Stimulated activated CD4-positive, alpha-beta T cell treated with anti-CD3 and anti-CD28 coated beads, Interleukin-12 subunit alpha, Interleukin-12 subunit beta, amount 100 ng/mL, for 48 hours (primary cell): Measurements from ENCODE around the gene CCL19.

Experiments used
- DNase-seq, 3 donors: peaks; one replicate each; pipeline ENCODE4 v3.0.0-alpha.2; 2020; ENCODE audit warnings: low read depth in 2 of 3, low spot score in 1 of 3

CCL19 gene

GRCh38 chr9:34701023-34701768 is 10.1 kb upstream of the CCL19 start:
- DNase-seq = peak; percentile 68 to 75 (median 70)

- no peak for DNase-seq
Observed at GRCh38 chr9:34694811-34695210, 3.7 kb upstream of the CCL19 start.

- no peak for DNase-seq
Observed at GRCh38 chr9:34693560-34693959, 2.5 kb upstream of the CCL19 start.

GRCh38 chr9:34691936-34692315 is 850 bp upstream of the CCL19 start:
- DNase-seq = no peak

GRCh38 chr9:34689512-34689911 is 1.6 kb downstream of the CCL19 start:
- no peak for DNase-seq

- no peak for DNase-seq
Observed at GRCh38 chr9:34689116-34689470, 2.0 kb downstream of the CCL19 start.

- DNase-seq = no peak
Observed at GRCh38 chr9:34688329-34689115, 2.6 kb downstream of the CCL19 start.

- no peak for DNase-seq
Observed at GRCh38 chr9:34687276-34688030, 3.6 kb downstream of the CCL19 start.

GRCh38 chr9:34686732-34687131 is 4.3 kb downstream of the CCL19 start:
- DNase-seq = no peak

GRCh38 chr9:34686231-34686630 is 4.8 kb downstream of the CCL19 start:
- DNase-seq = no peak

- no peak for DNase-seq
Observed at GRCh38 chr9:34685591-34685990, 5.5 kb downstream of the CCL19 start.

GRCh38 chr9:34684816-34685215 is 6.3 kb downstream of the CCL19 start:
- no peak for DNase-seq

GRCh38 chr9:34684145-34684544 is 6.9 kb downstream of the CCL19 start:
- peak in 2 of 3 donors; percentile 17 to 25 for DNase-seq

GRCh38 chr9:34675869-34676268 is 15.2 kb downstream of the CCL19 start:
- no peak for DNase-seq

GRCh38 chr9:34675048-34675714 is 15.9 kb downstream of the CCL19 start:
- peak; percentile 44 to 51 (median 49) for DNase-seq

GRCh38 chr9:34674440-34674839 is 16.6 kb downstream of the CCL19 start:
- DNase-seq = no peak

- DNase-seq = no peak
Observed at GRCh38 chr9:34671307-34671706, 19.8 kb downstream of the CCL19 start.

- no peak for DNase-seq
Observed at GRCh38 chr9:34669809-34670562, 21.1 kb downstream of the CCL19 start.

- DNase-seq = peak; percentile 71 to 76 (median 76)
Observed at GRCh38 chr9:34665381-34666250, 25.5 kb downstream of the CCL19 start.

GRCh38 chr9:34665067-34665380 is 26.1 kb downstream of the CCL19 start:
- no peak for DNase-seq
